ENCODE results near the gene GPR42.
"Not testable (repeated sequence)": the region's sequence is repeated elsewhere in the genome, so short reads cannot be mapped to it uniquely, and the experiment has no call there.

Gene GPR42

GRCh38 chr19:35375505-35376307, 4.8 kb downstream of the GPR42 start:
- H3K9me3 Mint-ChIP-seq, result peaks cover 38% of the 10 kb centered on the region
- no peak for DNase-seq

GRCh38 chr19:35377656-35378055, 6.8 kb downstream of the GPR42 start:
- Mint-ChIP-seq H3K36me3 (ENCODE audit: low read depth) (no peaks in the 10 kb centered on the region), H3K4me1 (peaks cover 44% of the 10 kb centered on the region), H3K27me3 (ENCODE audit: low read depth, poor library complexity) (peaks cover 35% of the 10 kb centered on the region), H3K27ac (no peak overlapping the region), H3K4me3 (no peak overlapping the region), H3K9me3 (peaks cover 49% of the 10 kb centered on the region)
- DNase-seq, result no peak
- no peak for TF ChIP-seq CTCF (IDR thresholded peaks at IDR 0.05)

More at GRCh38 chr19:35375505-35376307, 4.8 kb downstream of the GPR42 start:
- peaks cover 38% of the 10 kb centered on the region for H3K4me1 Mint-ChIP-seq
- H3K27ac Mint-ChIP-seq, result no peak overlapping the region
- TF ChIP-seq CTCF (IDR thresholded peaks at IDR 0.05), result no peak
- peaks cover 28% of the 10 kb centered on the region for H3K27me3 Mint-ChIP-seq (ENCODE audit: low read depth, poor library complexity)
- no peaks in the 10 kb centered on the region for H3K36me3 Mint-ChIP-seq (ENCODE audit: low read depth)
- H3K4me3 Mint-ChIP-seq, result no peak overlapping the region

- no peak for DNase-seq
- H3K27ac Mint-ChIP-seq, result no peak overlapping the region
- peaks cover 52% of the 10 kb centered on the region for H3K9me3 Mint-ChIP-seq
- H3K27me3 Mint-ChIP-seq (ENCODE audit: low read depth, poor library complexity), result peaks cover 37% of the 10 kb centered on the region
- no peak overlapping the region for H3K4me3 Mint-ChIP-seq
- no peak for TF ChIP-seq CTCF (IDR thresholded peaks at IDR 0.05)
- no peaks in the 10 kb centered on the region for H3K36me3 Mint-ChIP-seq (ENCODE audit: low read depth)
- peaks cover 44% of the 10 kb centered on the region for H3K4me1 Mint-ChIP-seq
Observed at GRCh38 chr19:35378356-35378755, 7.5 kb downstream of the GPR42 start.

- Mint-ChIP-seq H3K4me1 (peaks cover 33% of the 10 kb centered on the region), H3K9me3 (peaks cover 52% of the 10 kb centered on the region), H3K27me3 (ENCODE audit: low read depth, poor library complexity) (peaks cover 31% of the 10 kb centered on the region)
- H3K27ac Mint-ChIP-seq; H3K4me3 Mint-ChIP-seq; H3K36me3 Mint-ChIP-seq (ENCODE audit: low read depth); DNase-seq: not testable (repeated sequence)
Observed at GRCh38 chr19:35379545-35379944, 8.7 kb downstream of the GPR42 start.

- no peak overlapping the region for H3K27ac Mint-ChIP-seq
- no peak overlapping the region for H3K4me3 Mint-ChIP-seq
- no peak for DNase-seq
- H3K4me1 Mint-ChIP-seq, result peaks cover 29% of the 10 kb centered on the region
- peaks cover 53% of the 10 kb centered on the region for H3K9me3 Mint-ChIP-seq
- peaks cover 27% of the 10 kb centered on the region for H3K27me3 Mint-ChIP-seq (ENCODE audit: low read depth, poor library complexity)
- H3K36me3 Mint-ChIP-seq (ENCODE audit: low read depth), result no peaks in the 10 kb centered on the region
- no peak for TF ChIP-seq CTCF (IDR thresholded peaks at IDR 0.05)
Observed at GRCh38 chr19:35379992-35380391, 9.1 kb downstream of the GPR42 start.

GRCh38 chr19:35380450-35381124, 9.7 kb downstream of the GPR42 start:
- Mint-ChIP-seq H3K36me3 (ENCODE audit: low read depth) (no peaks in the 10 kb centered on the region), H3K4me3 (no peak overlapping the region), H3K4me1 (peaks cover 23% of the 10 kb centered on the region), H3K27me3 (ENCODE audit: low read depth, poor library complexity) (peaks cover 21% of the 10 kb centered on the region), H3K9me3 (peaks cover 48% of the 10 kb centered on the region), H3K27ac (no peak overlapping the region)
- DNase-seq, result no peak
- no peak for TF ChIP-seq CTCF (IDR thresholded peaks at IDR 0.05)
